Thymus (tissue), 11 donors: ENCODE results near the gene SDHB. TPM values are rescaled to one million over a fixed set of nuclear protein-coding genes. Genes with fewer than 3 reads are reported as not detected.

ENCODE experiments used
- DNase-seq, 9 donors: peaks; one replicate each; pipeline ENCODE4 v3.0.0-alpha.2; 2013; ENCODE audit warnings: low spot score in 9 of 9, low read depth in 6 of 9, missing footprints in 1 of 9
- H3K27ac ChIP-seq, 2 donors: one replicate each; pipeline ENCODE4 v1.5.1; 2013; ENCODE audit warnings: control low read depth in 1 of 2, low read depth in 1 of 2, low read length in 1 of 2, mild to moderate bottlenecking in 1 of 2, moderate library complexity in 1 of 2
- H3K27me3 ChIP-seq, 2 donors: one replicate each; pipeline ENCODE4 v1.5.1; 2013; ENCODE audit warnings: low read length in 1 of 2; ENCODE audit not compliant: control insufficient read depth in 2 of 2, insufficient read depth in 1 of 2
- H3K36me3 ChIP-seq, 2 donors: one replicate each; pipeline ENCODE4 v1.5.1; 2013; ENCODE audit warnings: low read length in 1 of 2, mild to moderate bottlenecking in 1 of 2, moderate library complexity in 1 of 2; ENCODE audit not compliant: control insufficient read depth in 2 of 2, insufficient read depth in 2 of 2
- H3K4me1 ChIP-seq, 2 donors: one replicate each; pipeline ENCODE4 v1.5.1; 2013; ENCODE audit warnings: low read length in 2 of 2; ENCODE audit not compliant: control insufficient read depth in 2 of 2, insufficient read depth in 2 of 2
- H3K4me3 ChIP-seq, 2 donors: one replicate each; pipeline ENCODE4 v1.5.1; 2013; ENCODE audit warnings: low read length in 2 of 2, control low read depth in 1 of 2, mild to moderate bottlenecking in 1 of 2
- H3K9me3 ChIP-seq, 2 donors: one replicate each; pipeline ENCODE4 v1.5.1; 2013; ENCODE audit warnings: low read length in 1 of 2, mild to moderate bottlenecking in 1 of 2; ENCODE audit not compliant: control insufficient read depth in 2 of 2, insufficient read depth in 1 of 2
- WGBS: extraction: QIAGEN DNeasy Blood & Tissue Kit; methylation state at CpG from one replicate; pipeline ENCODE4 v1.1.7; 2013; 5-methylcytosine and 5-hydroxymethylcytosine counted together
- polyA plus RNA-seq: library from polyadenylated mRNA; stranded (reverse); fragments of 200-250 nt; gene quantifications from one replicate; pipeline ENCODE4 v1.2.3, GENCODE V29; 2013
- total RNA-seq: library from RNA; stranded (reverse); fragments of 120-200 nt; gene quantifications from one replicate; pipeline ENCODE4 v1.2.4, GENCODE V29; 2013
- donor health status: healthy.

The SDHB gene
- total and polyA plus RNA-seq, 2 donors: 70.0 to 122 TPM

- Histone ChIP-seq H3K27me3 (no peaks in the 10 kb centered on the region), H3K4me3 (no peak overlapping the region), H3K9me3 (no peaks in the 10 kb centered on the region), H3K36me3 (peaks cover 0 to 54% of the 10 kb centered on the region in 2 donors), H3K27ac (no peak overlapping the region), H3K4me1 (peaks cover 0 to 3% of the 10 kb centered on the region in 2 donors)
- DNase-seq: no peak
- WGBS: 99% methylated on average over 14 of the region's 14 CpGs
Measured at GRCh38 chr1:16969057-16969611, 84.7 kb downstream of the SDHB start.

Other genes with a start within 250 kb of the SDHB start
- gene RNU1-2, start 158.1 kb downstream of the SDHB start, total RNA-seq: 17,380 TPM
- gene RNU1-2, start 158.1 kb downstream of the SDHB start, polyA plus RNA-seq: not detected
- 9.4 TPM for gene CROCC, start 132.1 kb downstream of the SDHB start, total RNA-seq
- 97.1 TPM for gene CROCC, start 132.1 kb downstream of the SDHB start, polyA plus RNA-seq
- gene MFAP2, start 73.4 kb downstream of the SDHB start, total RNA-seq: 6.8 TPM
- 5.6 TPM for gene MFAP2, start 73.4 kb downstream of the SDHB start, polyA plus RNA-seq
- 9.3 TPM for gene ATP13A2, start 42.1 kb downstream of the SDHB start, total RNA-seq
- 18.3 TPM for gene ATP13A2, start 42.1 kb downstream of the SDHB start, polyA plus RNA-seq
- gene PADI2, start 65.4 kb upstream of the SDHB start, total RNA-seq: 1.4 TPM
- gene PADI2, start 65.4 kb upstream of the SDHB start, polyA plus RNA-seq: 3.6 TPM
- gene PADI1, start 151.1 kb upstream of the SDHB start, total RNA-seq: 0.14 TPM
- gene PADI1, start 151.1 kb upstream of the SDHB start, polyA plus RNA-seq: 0.57 TPM
- gene PADI3, start 195.1 kb upstream of the SDHB start, total RNA-seq: 0.09 TPM
- gene PADI3, start 195.1 kb upstream of the SDHB start, polyA plus RNA-seq: 0.27 TPM